NCI-H2196 (cell line): Measurements from ENCODE around the gene REG3A.

Experiments
- DNase-seq: peaks from one replicate; lab custom pipeline; 2025; ENCODE audit not compliant: unreplicated experiment; lab: John Stamatoyannopoulos, UW

Gene REG3A

GRCh38 chr2:79159653-79160052 is at the start of gene REG3A:
REG3A (minus strand) TSS chr2:79159753; CDS start chr2:79159405, 348 bp downstream.
- no peak for DNase-seq

- no peak for DNase-seq
Measured at GRCh38 chr2:79200762-79201161, 41.2 kb upstream of the REG3A start.

GRCh38 chr2:79191816-79192215 is 32.3 kb upstream of the REG3A start:
- DNase-seq = no peak

- no peak for DNase-seq
Measured at GRCh38 chr2:79191081-79191480, 31.5 kb upstream of the REG3A start.

GRCh38 chr2:79189465-79189864 is 29.9 kb upstream of the REG3A start:
- DNase-seq = no peak

GRCh38 chr2:79181617-79182016 is 22.1 kb upstream of the REG3A start:
- no peak for DNase-seq

- DNase-seq = no peak
Measured at GRCh38 chr2:79180092-79180491, 20.5 kb upstream of the REG3A start.

GRCh38 chr2:79179036-79179435 is 19.5 kb upstream of the REG3A start:
- DNase-seq = no peak

GRCh38 chr2:79178076-79178674 is 18.6 kb upstream of the REG3A start:
- no peak for DNase-seq

- no peak for DNase-seq
Measured at GRCh38 chr2:79171348-79171958, 11.9 kb upstream of the REG3A start.

- DNase-seq = no peak
Measured at GRCh38 chr2:79162801-79163200, 3.2 kb upstream of the REG3A start.

- no peak for DNase-seq
Measured at GRCh38 chr2:79162132-79162531, 2.6 kb upstream of the REG3A start.

- no peak for DNase-seq
Measured at GRCh38 chr2:79159030-79159429, 523 bp downstream of the REG3A start.

GRCh38 chr2:79155826-79156476 is 3.6 kb downstream of the REG3A start:
- DNase-seq = no peak

- DNase-seq = no peak
Measured at GRCh38 chr2:79139423-79139822, 20.1 kb downstream of the REG3A start.

- no peak for DNase-seq
Measured at GRCh38 chr2:79138385-79138784, 21.2 kb downstream of the REG3A start.

- no peak for DNase-seq
Measured at GRCh38 chr2:79131687-79132086, 27.9 kb downstream of the REG3A start.

- no peak for DNase-seq
Measured at GRCh38 chr2:79129804-79130203, 29.7 kb downstream of the REG3A start.

GRCh38 chr2:79129260-79129659 is 30.3 kb downstream of the REG3A start:
- no peak for DNase-seq

GRCh38 chr2:79128406-79128805 is 31.1 kb downstream of the REG3A start:
- DNase-seq = no peak

GRCh38 chr2:79125721-79125985 is 33.9 kb downstream of the REG3A start:
- no peak for DNase-seq

- no peak for DNase-seq
Measured at GRCh38 chr2:79124907-79125720, 34.4 kb downstream of the REG3A start.
